GM12873 (cell line): ENCODE data around the gene GTF2A1L.

Source experiments
- CTCF ChIP-seq: IDR thresholded peaks from 2 replicates; pipeline ENCODE4 v1.5.1; 2012; ENCODE audit warnings: low read depth, mild to moderate bottlenecking, moderate library complexity, low read length, control low read depth; ENCODE audit not compliant: insufficient read depth; ENCODE audit errors: missing control alignments

GTF2A1L gene

GRCh38 chr2:48651158-48651790, 33.6 kb downstream of the GTF2A1L start:
- TF ChIP-seq CTCF: no peak

- no peak for TF ChIP-seq CTCF
Observed at GRCh38 chr2:48668992-48669391, 51.3 kb downstream of the GTF2A1L start.

- no peak for TF ChIP-seq CTCF
Observed at GRCh38 chr2:48673581-48673980, 55.9 kb downstream of the GTF2A1L start.

GRCh38 chr2:48674933-48675332, 57.3 kb downstream of the GTF2A1L start:
- TF ChIP-seq CTCF: no peak

- no peak for TF ChIP-seq CTCF
Observed at GRCh38 chr2:48677450-48677849, 59.8 kb downstream of the GTF2A1L start.

- no peak for TF ChIP-seq CTCF
Observed at GRCh38 chr2:48685126-48685525, 67.5 kb downstream of the GTF2A1L start.

- no peak for TF ChIP-seq CTCF
Observed at GRCh38 chr2:48691935-48692691, 74.5 kb downstream of the GTF2A1L start.
